ENCODE data around the gene CERS6. TPM values are rescaled to one million over a fixed set of nuclear protein-coding genes. Genes with fewer than 3 reads are reported as not detected.

The CERS6 gene
- total and polyA plus RNA-seq, 2 experiments from 2014 or later: 7.4 to 35.0 TPM

GRCh38 chr2:168650781-168651180 is 194.7 kb downstream of the CERS6 start (continued):
- no peak for TF ChIP-seq REST (IDR thresholded peaks at IDR 0.05; ENCODE audit: unreplicated experiment)
- no peak for TF ChIP-seq NANOG (IDR thresholded peaks at IDR 0.05; ENCODE audit: borderline replicate concordance)
- no peak for TF ChIP-seq ZNF114 (CRISPR knock-in tag; IDR thresholded peaks at IDR 0.05)
- TF ChIP-seq CREB1 (CRISPR knock-in tag; IDR thresholded peaks at IDR 0.05; ENCODE audit: low read depth): no peak
- no peak for TF ChIP-seq POLR2AphosphoS5 (IDR thresholded peaks at IDR 0.05; ENCODE audit: low read depth)
- no peak for TF ChIP-seq CTCF (conservative IDR thresholded peaks at IDR 0.05; ENCODE audit: low read depth in 2 of 2)
- no peak for TF ChIP-seq ZNF331 (CRISPR knock-in tag; IDR thresholded peaks at IDR 0.05; ENCODE audit: low read depth)
- no peak for TF ChIP-seq EZH2phosphoT487 (IDR thresholded peaks at IDR 0.05; ENCODE audit: unreplicated experiment)
- no peak for TF ChIP-seq ETS1 (IDR thresholded peaks at IDR 0.05)

GRCh38 chr2:168652997-168653921 is 197.2 kb downstream of the CERS6 start:
- no peaks in the 10 kb centered on the region for H3K9me2 ChIP-seq (ENCODE audit: insufficient read depth)
- peaks cover 5% of the 10 kb centered on the region for H3K79me2 ChIP-seq (replicated peaks; ENCODE audit: insufficient read depth)
- H3K4me2 ChIP-seq: peak overlapping the region; percentile 30; the same call in 1 of the 2 replicates
- H3K36me3 ChIP-seq (ENCODE audit: insufficient read depth): no peaks in the 10 kb centered on the region
- DNase-seq (ENCODE audit: low spot score) (peak; percentile 48), ATAC-seq (no peak)
- no peaks in the 10 kb centered on the region for H4K20me1 ChIP-seq (replicated peaks; ENCODE audit: insufficient read depth)
- Mint-ChIP-seq H3K36me3 (ENCODE audit: low read depth) (peaks cover 8% of the 10 kb centered on the region; the same call in 1 of the 3 replicates), H3K4me3 (no peak overlapping the region), H3K4me1 (peaks cover 11% of the 10 kb centered on the region; the same call in 2 of the 3 replicates), H3K9me3 (no peaks in the 10 kb centered on the region; the same call in 2 of the 3 replicates), H3K27me3 (ENCODE audit: insufficient read depth, low read depth, poor library complexity) (no peaks in the 10 kb centered on the region), H3K27ac (peak overlapping the region; percentile 48; the same call in 1 of the 2 replicates)
- H3K27me3 ChIP-seq (ENCODE audit: insufficient read depth): no peaks in the 10 kb centered on the region
- peaks cover 15% of the 10 kb centered on the region for H3K4me1 ChIP-seq (ENCODE audit: insufficient read depth)
- no peak overlapping the region for H2AFZ ChIP-seq
- H3K4me3 ChIP-seq: no peak overlapping the region
- H3K27ac ChIP-seq (ENCODE audit: low read depth): no peak overlapping the region
- no peaks in the 10 kb centered on the region for H3F3A ChIP-seq (replicated peaks; ENCODE audit: low read depth)
- TF ChIP-seq STAT1 (IDR thresholded peaks at IDR 0.05; ENCODE audit: unreplicated experiment) (no peak), CREB1 (CRISPR knock-in tag; IDR thresholded peaks at IDR 0.05; ENCODE audit: low read depth) (no peak), CTCF (conservative IDR thresholded peaks at IDR 0.05; ENCODE audit: low read depth in 2 of 2) (no peak), ZNF114 (CRISPR knock-in tag; IDR thresholded peaks at IDR 0.05) (no peak), EZH2phosphoT487 (IDR thresholded peaks at IDR 0.05; ENCODE audit: unreplicated experiment) (no peak)
